PC-9 (cell line): ENCODE results near the gene BMP10.

Source experiments
- CTCF ChIP-seq: fragments of 200-600 bp; sonication (generic); conservative IDR thresholded peaks from 2 replicates; pipeline ENCODE4 v1.6.1; 2017; ENCODE audit warnings: mixed run types, antibody characterized with exemption, mild to moderate bottlenecking, moderate library complexity
- EZH2 ChIP-seq: fragments of 200-600 bp; sonication (generic); IDR thresholded peaks from 2 replicates; pipeline ENCODE4 v1.8.0; 2017; ENCODE audit warnings: antibody characterized with exemption, low read depth

GRCh38 chr2:68877079-68877772, 6.0 kb upstream of the BMP10 start:
- TF ChIP-seq CTCF (no peak), EZH2 (no peak)
